Fibroblast of lung (primary cell): Measurements from ENCODE around the gene DSCAML1. TPM values are rescaled to one million over a fixed set of nuclear protein-coding genes. Genes with fewer than 3 reads are reported as not detected.

Experiments
- DNase-seq, 2 donors: peaks; one replicate each; pipeline versions ENCODE4 v3.0.0 to v3.0.0-alpha.2; 2010; ENCODE audit warnings: low read depth in 2 of 2
- H2AFZ ChIP-seq: 2 replicates; pipeline ENCODE4 v1.5.1; 2012; ENCODE audit warnings: low read length, control low read depth, inconsistent platforms
- H3K27ac ChIP-seq: 2 replicates; pipeline ENCODE4 v1.5.1; 2011; ENCODE audit warnings: low read length, control low read depth; ENCODE audit not compliant: insufficient read depth
- H3K27me3 ChIP-seq: 2 replicates; pipeline ENCODE4 v1.5.1; 2011; ENCODE audit warnings: mild to moderate bottlenecking, low read length; ENCODE audit not compliant: control insufficient read depth, insufficient read depth
- H3K36me3 ChIP-seq: 2 replicates; pipeline ENCODE4 v1.5.1; 2011; ENCODE audit warnings: low read length; ENCODE audit not compliant: control insufficient read depth, insufficient read depth
- H3K4me1 ChIP-seq: 2 replicates; pipeline ENCODE4 v1.5.1; 2011; ENCODE audit warnings: low read length; ENCODE audit not compliant: control insufficient read depth, insufficient read depth; ENCODE audit errors: extremely low read depth
- H3K4me2 ChIP-seq: 2 replicates; pipeline ENCODE4 v1.5.1; 2011; ENCODE audit warnings: low read length, control low read depth; ENCODE audit not compliant: insufficient read depth; ENCODE audit errors: extremely low read depth
- H3K4me3 ChIP-seq, 4 experiments: fragments of 200-600 bp in 1 of 4; sonication (generic) in 1 of 4; replicated peaks in 1 of 4; 2 replicates each; pipeline ENCODE4 v1.5.1; 2011 to 2016; ENCODE audit warnings: low read length in 4 of 4, low read depth in 3 of 4, mild to moderate bottlenecking in 3 of 4, control low read depth in 2 of 4, inconsistent platforms in 1 of 4, mixed read lengths in 1 of 4; ENCODE audit not compliant: insufficient read depth in 1 of 4; ENCODE audit errors: control extremely low read depth in 1 of 4
- H3K79me2 ChIP-seq: 2 replicates; pipeline ENCODE4 v1.5.1; 2012; ENCODE audit warnings: mild to moderate bottlenecking, low read length, inconsistent platforms; ENCODE audit not compliant: control insufficient read depth, insufficient read depth
- H3K9ac ChIP-seq: 2 replicates; pipeline ENCODE4 v1.5.1; 2011; ENCODE audit warnings: mild to moderate bottlenecking, low read length, control low read depth; ENCODE audit not compliant: insufficient read depth
- H3K9me3 ChIP-seq: 2 replicates; pipeline ENCODE4 v1.5.1; 2012; ENCODE audit warnings: low read depth, low read length; ENCODE audit not compliant: control insufficient read depth, insufficient read depth
- H4K20me1 ChIP-seq: 2 replicates; pipeline ENCODE4 v1.5.1; 2011; ENCODE audit warnings: low read length; ENCODE audit not compliant: control insufficient read depth, insufficient read depth; ENCODE audit errors: extremely low read depth
- CTCF ChIP-seq, 2 donors: IDR thresholded peaks in 1 of 2; conservative IDR thresholded peaks in 1 of 2; 1 replicate in 1 of 2; 2 replicates in 1 of 2; pipeline ENCODE4 v1.5.1; 2011 to 2012; ENCODE audit warnings: low read length in 2 of 2, control low read depth in 1 of 2, inconsistent platforms in 1 of 2, low read depth in 1 of 2, mild to moderate bottlenecking in 1 of 2
- EZH2 ChIP-seq: IDR thresholded peaks from 2 replicates; pipeline ENCODE4 v1.5.1; 2012; ENCODE audit warnings: low read length, control low read depth, mild to moderate bottlenecking; ENCODE audit errors: missing control alignments
- polyA plus RNA-seq, 2 donors: library from polyadenylated mRNA; depleted of rRNA in 1 of 2; stranded (reverse) in 1 of 2; unstranded in 1 of 2; fragments of >200 nt; gene quantifications; 2 replicates each; pipeline ENCODE4 v1.2.1, GENCODE V29; 2011 to 2012; ENCODE audit warnings: missing spikeins in 1 of 2
- total RNA-seq: library from RNA; depleted of rRNA; stranded (reverse); fragments of >200 nt; gene quantifications from 2 replicates; pipeline ENCODE4 v1.2.1, GENCODE V29; 2014

Gene DSCAML1
- total and polyA plus RNA-seq, 2 donors (not counting 1 experiment from before 2014, with no cell fraction given): not detected

- H3K27ac ChIP-seq: no peak overlapping the region
- H2AFZ ChIP-seq: no peak overlapping the region
- TF ChIP-seq EZH2 (no peak), CTCF (conservative IDR thresholded peaks at IDR 0.05 in 1 of 2, IDR thresholded peaks at IDR 0.05 in 1 of 2; ENCODE audit: low read depth in 1 of 2, low read length in 2 of 2) (no peak)
- H3K79me2 ChIP-seq: no peaks in the 10 kb centered on the region
- no peak overlapping the region for H3K4me3 ChIP-seq
- no peaks in the 10 kb centered on the region for H3K4me1 ChIP-seq
- H4K20me1 ChIP-seq: no peaks in the 10 kb centered on the region
- no peaks in the 10 kb centered on the region for H3K9me3 ChIP-seq
- H3K9ac ChIP-seq: no peak overlapping the region
- H3K36me3 ChIP-seq: no peaks in the 10 kb centered on the region
- no peak overlapping the region for H3K4me2 ChIP-seq
- no peak for DNase-seq
- H3K27me3 ChIP-seq: no peaks in the 10 kb centered on the region
Observed at GRCh38 chr11:117471776-117472175, 325.2 kb downstream of the DSCAML1 start.

- Histone ChIP-seq H3K9ac (no peak overlapping the region), H3K27ac (no peak overlapping the region), H3K27me3 (no peaks in the 10 kb centered on the region), H3K4me2 (no peak overlapping the region), H4K20me1 (no peaks in the 10 kb centered on the region), H2AFZ (no peak overlapping the region), H3K4me3 (no peak overlapping the region), H3K36me3 (no peaks in the 10 kb centered on the region), H3K9me3 (no peaks in the 10 kb centered on the region), H3K4me1 (no peaks in the 10 kb centered on the region), H3K79me2 (no peaks in the 10 kb centered on the region)
- TF ChIP-seq EZH2: no peak
- no peak for TF ChIP-seq CTCF (conservative IDR thresholded peaks at IDR 0.05 in 1 of 2, IDR thresholded peaks at IDR 0.05 in 1 of 2; ENCODE audit: low read depth in 1 of 2, low read length in 2 of 2)
- DNase-seq: no peak
Observed at GRCh38 chr11:117470576-117470975, 326.4 kb downstream of the DSCAML1 start.

- H3K27ac ChIP-seq: no peak overlapping the region
- H3K79me2 ChIP-seq: no peaks in the 10 kb centered on the region
- TF ChIP-seq CTCF (conservative IDR thresholded peaks at IDR 0.05 in 1 of 2, IDR thresholded peaks at IDR 0.05 in 1 of 2; ENCODE audit: low read depth in 1 of 2, low read length in 2 of 2) (no peak), EZH2 (no peak)
- H3K9ac ChIP-seq: no peak overlapping the region
- no peaks in the 10 kb centered on the region for H3K9me3 ChIP-seq
- no peaks in the 10 kb centered on the region for H3K36me3 ChIP-seq
- H3K4me2 ChIP-seq: no peak overlapping the region
- no peak overlapping the region for H3K4me3 ChIP-seq
- no peak for DNase-seq
- no peaks in the 10 kb centered on the region for H3K27me3 ChIP-seq
- H3K4me1 ChIP-seq: no peaks in the 10 kb centered on the region
- no peak overlapping the region for H2AFZ ChIP-seq
- no peaks in the 10 kb centered on the region for H4K20me1 ChIP-seq
Observed at GRCh38 chr11:117468888-117469287, 328.1 kb downstream of the DSCAML1 start.
